Prostate gland (tissue), 2 donors: ENCODE measurements around the gene TIGD2. TPM values are rescaled to one million over a fixed set of nuclear protein-coding genes. Genes with fewer than 3 reads are reported as not detected.

Experiments used
- DNase-seq: peaks from one replicate; pipeline ENCODE4 v3.0.0-alpha.2; 2019; ENCODE audit warnings: low spot score
- H3K27ac ChIP-seq, 2 donors: fragments of 200-600 bp; sonication (generic); 2 replicates each; pipeline ENCODE4 v1.5.1; 2017 to 2019
- H3K27me3 ChIP-seq: fragments of 200-600 bp; sonication (generic); replicated peaks from 2 replicates; pipeline ENCODE4 v1.5.1; 2019; ENCODE audit not compliant: insufficient read depth
- H3K36me3 ChIP-seq, 2 donors: fragments of 200-600 bp; sonication (generic); 1 replicate in 1 of 2; 2 replicates in 1 of 2; pipeline versions ENCODE4 v1.5.1 to v1.8.1; 2017 to 2019
- H3K4me1 ChIP-seq: fragments of 200-600 bp; sonication (generic); replicated peaks from 2 replicates; pipeline ENCODE4 v1.5.1; 2019
- H3K4me3 ChIP-seq, 2 donors: fragments of 200-600 bp; sonication (generic); 2 replicates each; pipeline ENCODE4 v1.5.1; 2017 to 2019
- H3K9me3 ChIP-seq: fragments of 200-600 bp; sonication (generic); 2 replicates; pipeline ENCODE4 v1.5.1; 2017
- CTCF ChIP-seq, 4 experiments: fragments of 200-600 bp in 2 of 4; fragments of 450-650 bp in 2 of 4; sonication (generic) in 2 of 4; IDR thresholded peaks; 1 replicate in 3 of 4; 2 replicates in 1 of 4; pipeline ENCODE4 v1.5.1; 2016 to 2019; ENCODE audit warnings: antibody characterized with exemption in 4 of 4, mild to moderate bottlenecking in 2 of 4, moderate library complexity in 2 of 4
- POLR2A ChIP-seq: fragments of 450-650 bp; IDR thresholded peaks from one replicate; pipeline ENCODE4 v1.6.1; 2016; ENCODE audit warnings: antibody characterized with exemption, mild to moderate bottlenecking
- POLR2AphosphoS5 ChIP-seq: sonication (generic); formaldehyde crosslinking; IDR thresholded peaks from one replicate; pipeline ENCODE4 v1.6.1; 2017; ENCODE audit warnings: antibody characterized with exemption
- WGBS: methylation state at CpG from one replicate; pipeline ENCODE4 v1.1.5; 2018; 5-methylcytosine and 5-hydroxymethylcytosine counted together
- intact Hi-C: fragments of 100-400 bp; cut with DNase I; formaldehyde crosslinking; loops from one replicate; pipeline ENCODE4 v1.14.2; 2022
- total RNA-seq, 2 donors: library from RNA; depleted of rRNA; stranded (reverse); fragments of >200 nt; gene quantifications; one replicate each; pipeline ENCODE4 v1.1.0, GENCODE V29; 2016

TIGD2 gene
- total RNA-seq, 2 donors from 2014 or later, result 8.6 to 8.7 TPM

GRCh38 chr4:89136525-89136924 lies 25.2 kb downstream of the TIGD2 start:
- no peaks in the 10 kb centered on the region for H3K27me3 ChIP-seq
- intact Hi-C loops, result no loop called here

GRCh38 chr4:89137231-89137630 lies 25.9 kb downstream of the TIGD2 start:
- Histone ChIP-seq H3K27ac (no peak overlapping the region), H3K9me3 (no peaks in the 10 kb centered on the region), H3K4me3 (no peak overlapping the region), H3K27me3 (no peaks in the 10 kb centered on the region), H3K4me1 (no peaks in the 10 kb centered on the region), H3K36me3 (no peaks in the 10 kb centered on the region)
- intact Hi-C loops, result no loop called here
- TF ChIP-seq CTCF (IDR thresholded peaks at IDR 0.05) (no peak), POLR2A (no peak)
- WGBS, result 93% methylated on average over 5 of the region's 5 CpGs
- DNase-seq, result no peak

More at GRCh38 chr4:89136525-89136924, 25.2 kb downstream of the TIGD2 start:
- no peaks in the 10 kb centered on the region for H3K9me3 ChIP-seq
- no peak for TF ChIP-seq POLR2AphosphoS5
- no peak for TF ChIP-seq CTCF (IDR thresholded peaks at IDR 0.05)
- no peak for TF ChIP-seq POLR2A
- H3K27ac ChIP-seq, result no peak overlapping the region
- no peak overlapping the region for H3K4me3 ChIP-seq
- WGBS, result 39% methylated on average over 3 of the region's 3 CpGs
- no peaks in the 10 kb centered on the region for H3K36me3 ChIP-seq
- DNase-seq, result no peak
- H3K4me1 ChIP-seq, result no peaks in the 10 kb centered on the region

- DNase-seq, result no peak
- no peaks in the 10 kb centered on the region for H3K27me3 ChIP-seq
- no peaks in the 10 kb centered on the region for H3K4me1 ChIP-seq
- no peaks in the 10 kb centered on the region for H3K36me3 ChIP-seq
- H3K27ac ChIP-seq, result no peak overlapping the region
- no peak for TF ChIP-seq CTCF (IDR thresholded peaks at IDR 0.05)
- TF ChIP-seq POLR2AphosphoS5, result no peak
- TF ChIP-seq POLR2A, result no peak
- H3K9me3 ChIP-seq, result no peaks in the 10 kb centered on the region
- no peak overlapping the region for H3K4me3 ChIP-seq
- intact Hi-C loops, result no loop called here
- 95% methylated on average over 12 of the region's 12 CpGs for WGBS
Measured at GRCh38 chr4:89137695-89138094, 26.4 kb downstream of the TIGD2 start.

- intact Hi-C loops, result no loop called here
- Histone ChIP-seq H3K9me3 (no peaks in the 10 kb centered on the region), H3K4me1 (no peaks in the 10 kb centered on the region), H3K27ac (no peak overlapping the region), H3K36me3 (no peaks in the 10 kb centered on the region), H3K4me3 (no peak overlapping the region), H3K27me3 (no peaks in the 10 kb centered on the region)
- DNase-seq, result no peak
- TF ChIP-seq POLR2A (no peak), CTCF (IDR thresholded peaks at IDR 0.05) (no peak), POLR2AphosphoS5 (no peak)
- WGBS, result 91% methylated on average over 6 of the region's 6 CpGs
Measured at GRCh38 chr4:89140168-89140759, 28.9 kb downstream of the TIGD2 start.
